GM12878 (cell line): Measurements from ENCODE around the gene TMEM232. TPM values are rescaled to one million over a fixed set of nuclear protein-coding genes. Genes with fewer than 3 reads are reported as not detected.
"Not testable (repeated sequence)": the region's sequence is repeated elsewhere in the genome, so short reads cannot be mapped to it uniquely, and the experiment has no call there.

Source experiments
- ATAC-seq: fragments of 200-7000 bp; cut with Tn5 transposase; 3 replicates; pipeline ENCODE4 v1.9.1; 2020; ENCODE audit warnings: mild to moderate bottlenecking, moderate library complexity
- BruUV-seq: library from RNA; stranded (reverse); fragments of 400-500 nt; replicated peaks from 2 replicates; lab custom pipeline; 2021; lab: Mats Ljungman, UMichigan
- CTCF ChIA-PET: fragments of 300-600 bp; sonication (Branson Sonifier 250); formaldehyde crosslinking; extraction: SDS; loops from one replicate; lab custom pipeline; 2021; ENCODE audit warnings: inconsistent platforms; lab: Yijun Ruan, JAX
- POLR2A ChIA-PET: fragments of 350-600 bp; formaldehyde crosslinking; extraction: SDS; loops from one replicate; lab custom pipeline; 2021; ENCODE audit warnings: inconsistent platforms; lab: Charles Lee
- RAD21 ChIA-PET: fragments of 300-600 bp; sonication (Branson Sonifier 250); formaldehyde crosslinking; loops from one replicate; lab custom pipeline; 2023; ENCODE audit warnings: antibody characterized with exemption; ENCODE audit not compliant: unreplicated experiment; lab: Charles Lee
- SMC1A ChIA-PET: fragments of 300-600 bp; sonication (Branson Sonifier 250); formaldehyde crosslinking; loops from one replicate; lab custom pipeline; 2023; ENCODE audit not compliant: unreplicated experiment, uncharacterized antibody; lab: Charles Lee
- DNase-seq: peaks from one replicate; pipeline ENCODE4 v3.0.0-alpha.2; 2011; ENCODE audit warnings: low read depth, low spot score
- FAIRE-seq: peaks from 3 replicates; lab custom pipeline; 2011; peaks lifted over from hg19 to GRCh38; lab: Jason Lieb, UNC
- H2AFZ ChIP-seq: 2 replicates; pipeline ENCODE4 v1.6.0; 2011; ENCODE audit warnings: low read depth, low read length, control low read depth; ENCODE audit not compliant: control insufficient read depth
- H3K27ac ChIP-seq: 2 replicates; pipeline ENCODE4 v1.5.1; 2011; ENCODE audit warnings: control low read depth; ENCODE audit not compliant: control insufficient read depth, insufficient read depth
- H3K27me3 ChIP-seq, 2 experiments: replicated peaks in 1 of 2; 2 replicates each; pipeline versions ENCODE4 v1.6.0 to v1.6.1; 2011; ENCODE audit warnings: low read length in 1 of 2; ENCODE audit not compliant: control insufficient read depth in 2 of 2, insufficient read depth in 2 of 2
- H3K36me3 ChIP-seq, 2 experiments: 2 replicates each; pipeline ENCODE4 v1.5.1; 2011; ENCODE audit warnings: low read length in 1 of 2; ENCODE audit not compliant: control insufficient read depth in 2 of 2, insufficient read depth in 2 of 2
- H3K4me1 ChIP-seq: 2 replicates; pipeline ENCODE4 v1.6.1; 2011; ENCODE audit warnings: mild to moderate bottlenecking, low read length, moderate library complexity, mixed read lengths; ENCODE audit not compliant: control insufficient read depth, insufficient read depth
- H3K4me2 ChIP-seq: 2 replicates; pipeline ENCODE4 v1.6.0; 2011; ENCODE audit warnings: control low read depth; ENCODE audit not compliant: control insufficient read depth, insufficient read depth
- H3K4me3 ChIP-seq: fragments of 200-600 bp; sonication (generic); 2 replicates; pipeline ENCODE4 v1.5.1; 2016
- H3K79me2 ChIP-seq: 2 replicates; pipeline ENCODE4 v1.6.0; 2011; ENCODE audit warnings: low read length; ENCODE audit not compliant: control insufficient read depth, insufficient read depth
- H3K9ac ChIP-seq: 2 replicates; pipeline ENCODE4 v1.8.0; 2011; ENCODE audit warnings: low read length, control low read depth, mixed read lengths; ENCODE audit not compliant: control insufficient read depth, insufficient read depth
- H3K9me3 ChIP-seq: replicated peaks from 3 replicates; pipeline ENCODE4 v1.5.1; 2011; ENCODE audit warnings: mild to moderate bottlenecking, low read length; ENCODE audit not compliant: control insufficient read depth, insufficient read depth
- H4K20me1 ChIP-seq: 2 replicates; pipeline ENCODE4 v1.6.0; 2011; ENCODE audit not compliant: control insufficient read depth, insufficient read depth
- BCL11A ChIP-seq: IDR thresholded peaks from 2 replicates; pipeline ENCODE4 v1.6.1; 2011; ENCODE audit warnings: low read depth, low read length
- CHD4 ChIP-seq: fragments of 200-600 bp; sonication (generic); IDR thresholded peaks from 2 replicates; pipeline ENCODE4 v1.6.1; 2016; ENCODE audit warnings: mild to moderate bottlenecking
- ETV6 ChIP-seq, 2 experiments: fragments of 450-650 bp in 1 of 2; IDR thresholded peaks in 1 of 2; conservative IDR thresholded peaks in 1 of 2; 2 replicates each; pipeline ENCODE4 v1.6.1; 2014; ENCODE audit warnings: antibody characterized with exemption in 1 of 2, borderline replicate concordance in 1 of 2, low read depth in 1 of 2, mild to moderate bottlenecking in 1 of 2, moderate library complexity in 1 of 2
- HDAC2 ChIP-seq: fragments of 200-600 bp; sonication (generic); IDR thresholded peaks from 2 replicates; pipeline ENCODE4 v1.6.1; 2017
- IRF3 ChIP-seq: fragments of 450-650 bp; IDR thresholded peaks from 2 replicates; pipeline ENCODE4 v1.6.1; 2014; ENCODE audit warnings: mild to moderate bottlenecking
- JUNB ChIP-seq: IDR thresholded peaks from 2 replicates; pipeline ENCODE4 v1.6.1; 2016; ENCODE audit warnings: antibody characterized with exemption, mild to moderate bottlenecking
- LARP7 ChIP-seq: fragments of 450-650 bp; IDR thresholded peaks from 2 replicates; pipeline ENCODE4 v1.6.1; 2017; ENCODE audit warnings: mild to moderate bottlenecking
- PAX5 ChIP-seq: IDR thresholded peaks from 2 replicates; pipeline ENCODE4 v1.6.1; 2011; ENCODE audit warnings: low read depth, low read length, borderline replicate concordance
- SIN3A ChIP-seq: IDR thresholded peaks from 2 replicates; pipeline ENCODE4 v1.6.1; 2012; ENCODE audit warnings: low read depth, low read length, improper control_type of control experiment
- SREBF2 ChIP-seq: IDR thresholded peaks from 2 replicates; pipeline ENCODE4 v1.6.1; 2012; ENCODE audit warnings: mild to moderate bottlenecking, low read length
- STAT1 ChIP-seq: fragments of 450-650 bp; conservative IDR thresholded peaks from 2 replicates; pipeline ENCODE4 v1.6.1; 2014; ENCODE audit warnings: antibody characterized with exemption, mild to moderate bottlenecking
- TCF7 ChIP-seq: IDR thresholded peaks from 2 replicates; pipeline ENCODE4 v1.6.1; 2014; ENCODE audit warnings: antibody characterized with exemption, borderline replicate concordance
- YY1 ChIP-seq: IDR thresholded peaks from 2 replicates; pipeline ENCODE4 v1.6.1; 2011; ENCODE audit warnings: low read depth, mild to moderate bottlenecking, low read length
- WGBS: methylation state at CpG from one replicate; pipeline ENCODE4 v1.1.6; 2016; ENCODE audit warnings: low lambda C conversion rate; ENCODE audit not compliant: insufficient replicate concordance, insufficient coverage; ENCODE audit errors: missing lambda C conversion rate; 5-methylcytosine and 5-hydroxymethylcytosine counted together
- in situ Hi-C: fragments of 300-500 bp; cut with MboI; formaldehyde crosslinking; loops from 9 replicates; pipeline ENCODE4 v1.14.3; 2018; ENCODE audit warnings: mixed read lengths
- intact Hi-C: fragments of 100-400 bp; cut with micrococcal nuclease; formaldehyde crosslinking; loops from one replicate; pipeline ENCODE4 v1.14.2; 2022; ENCODE audit not compliant: unreplicated experiment
- polyA plus RNA-seq, 11 experiments: library from polyadenylated mRNA; depleted of rRNA in 4 of 11; unstranded in 6 of 11; stranded (reverse) in 5 of 11; fragments of >200 nt; fragmentation: Nextera tagmentation in 4 of 11; fragmentation: Illumina TruSeq in 1 of 11; extraction: Ambion mirVana in 4 of 11; extraction: Trizol in 1 of 11; gene quantifications; 1 replicate in 1 of 11; 2 replicates in 10 of 11; pipeline versions ENCODE4 v1.2.1 to v1.2.3, GENCODE V29; 2011 to 2016; ENCODE audit warnings: inconsistent platforms in 2 of 11, missing spikeins in 2 of 11, low read depth in 1 of 11
- total RNA-seq, 4 experiments: library from RNA; depleted of rRNA in 3 of 4; stranded (reverse); fragments of >200 nt in 3 of 4; fragmentation: Illumina TruSeq in 1 of 4; extraction: Trizol in 1 of 4; gene quantifications; 2 replicates each; pipeline versions ENCODE4 v1.2.1 to v1.2.3, GENCODE V29; 2013 to 2021
- TF ChIP-seq, protein P1 (sequence below): fragments of 450-650 bp; formaldehyde crosslinking; IDR thresholded peaks from 2 replicates; pipeline ENCODE4 v1.4.0; 2022; ENCODE audit warnings: mild to moderate bottlenecking, moderate library complexity

The TMEM232 gene
- total and polyA plus RNA-seq, 10 of the 15 experiments (the other 5 are each of a cell fraction or from before 2014, with no cell fraction given) = 0.29 to 1.3 (median 0.91) TPM

DNA sequence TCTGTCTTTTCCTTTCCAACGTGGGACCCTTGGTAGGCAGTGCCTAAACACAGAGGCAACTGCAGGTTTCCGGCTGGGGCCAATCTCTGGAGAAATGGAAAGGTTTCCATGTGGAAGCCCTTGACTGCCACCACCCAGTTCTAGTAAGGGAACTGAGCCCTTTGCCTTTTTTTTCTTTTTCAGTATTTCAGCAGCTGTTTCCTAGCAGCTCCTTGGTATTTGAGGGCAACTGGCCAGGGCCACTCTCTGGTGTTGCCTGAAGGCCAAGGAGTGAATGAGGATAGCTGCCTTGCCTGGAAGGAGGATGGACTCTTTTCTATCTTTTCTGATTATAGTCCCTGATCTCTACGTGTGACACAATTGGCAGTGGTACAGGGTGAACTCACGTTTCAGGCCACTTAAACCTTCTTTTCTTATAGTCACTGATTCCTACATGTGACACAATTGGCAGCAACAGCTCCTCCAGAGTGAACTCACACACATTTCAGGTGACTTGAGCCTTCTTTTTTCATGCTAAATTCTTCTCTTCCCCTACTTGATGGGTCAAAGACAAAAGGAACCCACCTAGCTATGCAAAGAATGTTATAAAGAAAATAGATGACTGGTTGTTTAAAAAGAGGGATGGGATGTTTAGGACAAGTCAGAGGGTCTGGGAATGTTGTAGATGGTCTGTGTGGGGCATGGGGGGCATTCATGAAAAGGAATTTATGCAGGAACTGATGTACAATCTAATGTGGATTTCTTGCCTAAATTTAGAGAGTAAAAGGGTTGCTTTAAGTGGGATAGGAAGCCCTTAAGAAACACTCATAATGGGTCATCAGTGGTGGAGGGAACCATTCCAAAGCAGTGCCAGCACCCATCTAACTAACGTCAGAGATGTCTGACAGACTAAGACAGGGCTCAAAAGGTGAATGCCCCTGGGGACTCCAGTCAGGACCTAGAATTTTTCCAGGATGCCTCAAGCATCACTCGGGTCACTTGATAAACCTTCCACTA is 190.1 kb downstream of the TMEM232 start:
- FAIRE-seq (no peak), DNase-seq (no peak)
- Histone ChIP-seq H3K9me3 (no peaks in the 10 kb centered on the region), H3K4me2 (no peak overlapping the region), H2AFZ (no peak overlapping the region), H3K4me3 (no peak overlapping the region)
- 42% methylated on average over 6 of the region's 6 CpGs for WGBS
- SMC1A ChIA-PET = no interaction called here
- TF ChIP-seq YY1 = no peak
- TF ChIP-seq TCF7 = no peak
- TF ChIP-seq STAT1 = no peak
- TF ChIP-seq, protein P1, sequence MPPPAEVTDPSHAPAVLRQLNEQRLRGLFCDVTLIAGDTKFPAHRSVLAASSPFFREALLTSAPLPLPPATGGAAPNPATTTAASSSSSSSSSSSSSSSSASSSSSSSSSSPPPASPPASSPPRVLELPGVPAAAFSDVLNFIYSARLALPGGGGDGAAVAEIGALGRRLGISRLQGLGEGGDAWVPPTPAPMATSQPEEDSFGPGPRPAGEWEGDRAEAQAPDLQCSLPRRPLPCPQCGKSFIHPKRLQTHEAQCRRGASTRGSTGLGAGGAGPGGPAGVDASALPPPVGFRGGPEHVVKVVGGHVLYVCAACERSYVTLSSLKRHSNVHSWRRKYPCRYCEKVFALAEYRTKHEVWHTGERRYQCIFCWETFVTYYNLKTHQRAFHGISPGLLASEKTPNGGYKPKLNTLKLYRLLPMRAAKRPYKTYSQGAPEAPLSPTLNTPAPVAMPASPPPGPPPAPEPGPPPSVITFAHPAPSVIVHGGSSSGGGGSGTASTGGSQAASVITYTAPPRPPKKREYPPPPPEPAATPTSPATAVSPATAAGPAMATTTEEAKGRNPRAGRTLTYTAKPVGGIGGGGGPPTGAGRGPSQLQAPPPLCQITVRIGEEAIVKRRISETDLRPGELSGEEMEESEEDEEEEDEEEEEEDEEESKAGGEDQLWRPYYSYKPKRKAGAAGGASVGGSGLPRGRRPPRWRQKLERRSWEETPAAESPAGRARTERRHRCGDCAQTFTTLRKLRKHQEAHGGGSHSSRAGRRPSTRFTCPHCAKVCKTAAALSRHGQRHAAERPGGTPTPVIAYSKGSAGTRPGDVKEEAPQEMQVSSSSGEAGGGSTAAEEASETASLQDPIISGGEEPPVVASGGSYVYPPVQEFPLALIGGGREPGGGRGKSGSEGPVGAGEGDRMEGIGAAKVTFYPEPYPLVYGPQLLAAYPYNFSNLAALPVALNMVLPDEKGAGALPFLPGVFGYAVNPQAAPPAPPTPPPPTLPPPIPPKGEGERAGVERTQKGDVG (CRISPR knock-in tag) = no peak
- TF ChIP-seq SREBF2 = no peak
- TF ChIP-seq SIN3A = no peak
- no peak for TF ChIP-seq CHD4
- no peak for TF ChIP-seq JUNB
- TF ChIP-seq PAX5 = no peak
- no peak for TF ChIP-seq HDAC2
- TF ChIP-seq LARP7 = no peak
- TF ChIP-seq ETV6 (conservative IDR thresholded peaks at IDR 0.05 in 1 of 2, IDR thresholded peaks at IDR 0.05 in 1 of 2; ENCODE audit: borderline replicate concordance in 1 of 2, low read depth in 1 of 2) = no peak
- no peak for TF ChIP-seq IRF3
- TF ChIP-seq BCL11A = no peak
- TF ChIP-seq, all 136 proteins: peak for 0
- RAD21 ChIA-PET = no interaction called here
- no peaks in the 10 kb centered on the region for H3K27me3 ChIP-seq
- no peaks in the 10 kb centered on the region for H3K36me3 ChIP-seq
- no peak overlapping the region for H3K27ac ChIP-seq
- no peaks in the 10 kb centered on the region for H4K20me1 ChIP-seq
- in situ Hi-C loops (no loop called here), intact Hi-C loops (no loop called here)
- POLR2A ChIA-PET = no interaction called here
- H3K79me2 ChIP-seq = no peaks in the 10 kb centered on the region
- H3K4me1 ChIP-seq = no peaks in the 10 kb centered on the region
- CTCF ChIA-PET = no interaction called here
- ATAC-seq = no peak
- no TSS peak for BruUV-seq
- no peak overlapping the region for H3K9ac ChIP-seq

- BruUV-seq, intact Hi-C loops: not testable (repeated sequence)
- WGBS = 44% methylated on average over 7 of the region's 7 CpGs
These were observed 191.3 kb downstream of the TMEM232 start for GRCh38 chr5:110535146-110535545.

More at GRCh38 chr5:110535146-110535545, 191.3 kb downstream of the TMEM232 start:
- in situ Hi-C loops, FAIRE-seq, ATAC-seq, H3K4me3 ChIP-seq, H4K20me1 ChIP-seq, H3K4me1 ChIP-seq, H2AFZ ChIP-seq, CTCF ChIA-PET, H3K36me3 ChIP-seq, H3K4me2 ChIP-seq, H3K9ac ChIP-seq, H3K9me3 ChIP-seq, RAD21 ChIA-PET, H3K79me2 ChIP-seq, H3K27ac ChIP-seq, H3K27me3 ChIP-seq, SMC1A ChIA-PET, DNase-seq: not testable (repeated sequence)
- POLR2A ChIA-PET = interaction anchor here (0.5 kb wide), 1 partner anchor 1113 kb away, joined by 5 read pairs; no protein-coding TSS in a partner anchor
